GM19025 (cell line): ENCODE results near the gene EGR1.
"Not testable (repeated sequence)": the region's sequence is repeated elsewhere in the genome, so short reads cannot be mapped to it uniquely, and the experiment has no call there.

Source experiments
- ATAC-seq: cut with Tn5 transposase; IDR thresholded peaks from one replicate; pipeline ENCODE4 v1.9.1; 2021; ENCODE audit warnings: mild to moderate bottlenecking, low read depth, moderate library complexity; ENCODE audit not compliant: unreplicated experiment

Gene EGR1

DNA sequence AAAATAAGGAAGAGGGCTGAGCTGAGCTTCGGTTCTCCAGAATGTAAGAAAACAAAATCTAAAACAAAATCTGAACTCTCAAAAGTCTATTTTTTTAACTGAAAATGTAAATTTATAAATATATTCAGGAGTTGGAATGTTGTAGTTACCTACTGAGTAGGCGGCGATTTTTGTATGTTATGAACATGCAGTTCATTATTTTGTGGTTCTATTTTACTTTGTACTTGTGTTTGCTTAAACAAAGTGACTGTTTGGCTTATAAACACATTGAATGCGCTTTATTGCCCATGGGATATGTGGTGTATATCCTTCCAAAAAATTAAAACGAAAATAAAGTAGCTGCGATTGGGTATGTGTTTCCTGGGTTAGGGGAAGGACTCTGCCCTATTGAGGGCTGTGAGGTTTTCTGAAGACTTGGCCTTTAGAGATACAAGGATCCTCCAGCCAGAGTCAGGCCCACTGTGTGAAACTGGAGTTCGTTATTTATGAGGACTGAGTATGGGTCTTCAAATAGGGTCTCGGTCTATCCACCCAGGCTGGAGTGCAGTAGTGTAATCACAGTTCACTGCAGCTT lies 3.8 kb downstream of the EGR1 start:
- no peak for ATAC-seq

DNA sequence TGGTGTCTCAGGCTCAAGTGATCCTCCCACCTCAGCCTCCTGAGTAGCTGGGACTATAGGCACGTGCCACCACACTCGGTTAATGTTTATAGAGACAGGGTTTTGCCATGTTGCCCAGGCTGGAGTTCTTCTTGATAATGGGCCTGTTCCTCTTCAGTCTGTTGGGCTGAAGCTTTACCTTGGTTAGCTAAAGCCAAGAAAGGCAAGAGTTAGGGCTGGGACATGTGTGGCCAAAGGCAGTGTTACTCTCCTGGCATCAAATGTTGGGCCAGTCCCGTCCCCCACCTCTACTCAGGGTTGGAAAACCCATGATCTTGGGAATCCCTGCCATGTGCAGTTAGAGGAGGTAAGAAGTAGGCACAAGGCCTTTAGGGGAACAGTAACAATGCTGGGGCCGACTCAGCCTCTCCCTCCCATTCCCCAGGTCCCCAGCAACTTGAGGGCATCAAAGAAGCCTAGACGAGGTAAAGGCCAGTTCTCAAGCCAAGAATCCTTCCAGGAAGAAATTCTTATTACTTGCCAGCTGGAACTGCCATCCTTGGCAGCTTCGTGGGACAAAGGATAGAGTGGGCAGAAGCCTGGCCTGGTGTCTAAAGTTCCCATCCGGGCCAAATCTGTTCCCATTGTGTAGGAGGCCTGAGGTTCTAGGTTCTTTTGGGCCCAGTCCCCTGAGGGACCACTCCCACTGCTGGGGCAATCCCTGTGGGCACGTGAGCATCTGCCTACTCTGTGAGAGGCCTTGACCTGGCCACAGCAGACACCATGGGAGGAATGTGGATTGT lies 4.5 kb downstream of the EGR1 start:
- ATAC-seq = no peak

DNA sequence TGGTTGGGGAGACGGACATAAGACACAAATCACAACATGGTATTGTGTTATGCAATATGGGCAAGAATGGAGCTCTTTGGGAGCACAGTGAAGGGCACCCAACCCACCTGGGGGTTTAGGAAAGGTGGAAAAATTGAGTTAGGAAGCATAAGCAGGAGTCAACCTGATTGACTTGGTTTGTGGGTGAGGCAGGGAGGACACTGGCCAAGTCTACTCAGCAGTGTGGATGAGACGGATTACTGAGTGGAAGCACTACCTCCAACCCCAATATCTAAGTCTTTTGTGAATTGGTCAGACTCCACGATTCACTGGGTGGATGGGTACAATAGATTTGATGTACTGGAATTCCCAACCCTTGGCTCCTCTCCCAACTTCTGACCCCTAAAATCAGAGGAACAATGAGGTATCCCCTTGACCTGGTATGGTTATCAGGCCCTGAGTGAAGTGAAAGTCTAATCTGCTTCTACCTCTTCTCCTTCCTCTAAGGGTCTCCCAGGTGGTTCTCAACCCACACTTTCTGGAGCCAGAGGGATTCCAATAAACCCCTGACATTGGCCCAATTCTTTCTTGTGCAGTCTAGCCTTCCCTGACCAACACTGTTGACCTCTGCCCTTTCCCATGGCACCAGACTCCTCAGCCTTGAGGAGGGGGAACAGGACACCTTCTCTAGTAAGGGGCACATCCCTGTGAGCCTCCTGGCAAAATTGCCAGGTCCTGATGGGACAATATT lies 5.2 kb downstream of the EGR1 start:
- ATAC-seq = no peak

DNA sequence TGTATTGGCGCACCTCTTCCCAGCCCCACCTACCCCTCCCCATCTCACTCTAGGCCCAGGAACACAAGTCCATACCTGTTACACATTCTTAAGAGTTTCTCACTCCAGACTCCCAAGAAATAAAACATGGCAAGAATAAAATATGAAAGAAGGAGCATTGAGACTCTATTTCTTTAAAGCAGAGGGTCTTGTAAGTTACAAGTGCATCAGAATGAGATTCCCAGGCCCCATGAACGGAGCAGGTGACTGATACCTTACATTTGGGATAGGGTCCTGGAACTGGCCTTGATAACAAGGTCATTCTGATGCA lies 5.7 kb downstream of the EGR1 start:
- no peak for ATAC-seq

DNA sequence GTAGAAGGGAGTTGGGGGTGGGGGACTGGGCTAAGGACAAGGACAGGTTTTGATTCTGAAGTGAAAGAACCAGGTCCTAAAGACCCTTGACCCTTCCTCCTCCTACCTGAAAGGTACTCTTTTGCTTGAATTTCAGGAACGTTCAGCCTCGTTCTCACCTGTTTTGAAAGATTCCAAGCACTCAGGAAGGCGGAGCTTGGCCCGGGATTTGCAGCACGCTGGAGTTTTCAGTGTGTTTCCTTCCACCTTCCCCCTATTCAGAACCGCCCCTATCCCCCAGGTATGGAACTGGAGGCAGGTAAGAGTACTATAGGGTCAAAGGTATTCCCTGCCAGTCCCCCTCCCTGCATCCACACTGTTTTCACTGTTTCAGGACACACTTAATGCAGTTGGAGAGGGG lies 7.1 kb downstream of the EGR1 start:
- ATAC-seq = no peak

DNA sequence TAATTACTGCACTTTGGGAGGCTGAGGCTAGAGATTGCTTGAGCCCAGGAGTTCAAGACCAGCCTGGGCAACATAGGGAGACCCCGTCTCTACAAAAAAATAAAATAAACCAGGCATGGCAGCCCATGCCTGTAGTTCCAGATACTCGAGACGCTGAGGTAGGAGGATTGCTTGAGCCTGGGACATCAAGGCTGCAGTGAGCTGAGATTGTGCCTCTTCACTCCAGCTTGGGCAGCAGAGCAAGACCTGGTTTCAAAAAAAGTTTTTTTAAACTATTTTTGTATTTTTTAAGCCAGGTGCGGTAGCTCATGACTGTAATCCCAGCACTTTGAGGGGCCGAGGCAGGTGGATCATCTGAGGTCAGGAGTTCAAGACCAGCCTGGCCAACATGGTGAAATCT lies 7.9 kb downstream of the EGR1 start:
- not testable (repeated sequence) for ATAC-seq

DNA sequence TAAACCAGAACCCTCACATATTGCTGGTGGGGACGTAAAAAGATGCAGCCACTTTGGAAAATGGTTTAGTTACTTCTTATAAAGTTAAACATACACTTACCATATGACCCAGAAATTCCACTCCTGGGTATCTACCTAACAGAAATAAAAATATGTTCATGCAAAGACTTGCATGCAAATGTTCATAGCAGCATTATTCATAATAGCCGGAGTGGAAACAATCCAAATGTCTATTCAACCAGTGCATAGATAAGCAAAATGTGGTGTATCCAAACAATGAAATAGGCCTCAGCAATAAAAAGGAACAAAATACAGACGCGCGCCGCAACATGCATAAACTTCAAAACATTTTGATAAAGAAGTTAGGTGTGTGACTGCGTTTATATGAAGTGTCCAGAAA lies 11.6 kb downstream of the EGR1 start:
- ATAC-seq = no peak

DNA sequence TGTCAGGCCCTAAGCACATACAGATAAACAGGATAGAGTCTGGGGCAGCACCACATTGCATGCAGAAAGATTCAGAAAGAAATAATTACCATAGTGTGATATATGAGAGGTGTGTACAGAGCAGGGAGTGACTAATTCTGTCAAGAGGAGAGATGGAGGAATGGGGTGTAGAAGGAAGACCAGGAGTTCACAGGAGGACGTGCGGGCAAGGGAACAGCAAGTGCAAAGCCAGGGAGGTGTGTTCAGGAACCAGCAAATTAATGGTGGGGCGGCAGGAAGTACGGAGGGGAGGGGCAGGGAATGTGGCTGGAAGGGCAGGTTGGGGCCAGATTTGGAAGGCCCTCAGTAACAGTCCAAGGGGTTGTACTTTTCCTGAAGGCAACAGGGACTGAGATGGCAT lies 17.4 kb downstream of the EGR1 start:
- ATAC-seq = no peak

DNA sequence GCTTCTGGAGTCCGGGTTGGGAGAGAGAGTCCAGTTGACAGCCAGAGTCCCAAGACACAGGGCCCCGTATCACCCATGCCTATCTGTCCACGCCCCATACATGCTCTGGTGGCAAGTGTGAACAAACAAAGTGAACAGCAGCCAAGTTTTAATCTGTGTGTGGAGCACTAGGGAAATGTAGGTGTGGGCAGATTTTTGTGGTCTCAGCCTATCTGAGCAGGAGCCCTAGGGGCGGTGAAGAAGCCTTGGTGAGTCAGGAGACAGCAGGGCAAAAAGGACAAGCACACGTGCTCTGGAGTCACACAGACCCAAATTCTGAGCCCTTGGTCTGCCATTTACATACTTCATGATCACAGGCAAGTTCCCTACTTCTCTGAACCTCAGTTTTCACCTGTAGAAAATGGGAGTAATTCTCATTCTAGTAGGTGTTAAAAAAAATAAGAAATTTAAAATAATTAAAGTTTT lies 23.2 kb downstream of the EGR1 start:
- ATAC-seq = no peak

DNA sequence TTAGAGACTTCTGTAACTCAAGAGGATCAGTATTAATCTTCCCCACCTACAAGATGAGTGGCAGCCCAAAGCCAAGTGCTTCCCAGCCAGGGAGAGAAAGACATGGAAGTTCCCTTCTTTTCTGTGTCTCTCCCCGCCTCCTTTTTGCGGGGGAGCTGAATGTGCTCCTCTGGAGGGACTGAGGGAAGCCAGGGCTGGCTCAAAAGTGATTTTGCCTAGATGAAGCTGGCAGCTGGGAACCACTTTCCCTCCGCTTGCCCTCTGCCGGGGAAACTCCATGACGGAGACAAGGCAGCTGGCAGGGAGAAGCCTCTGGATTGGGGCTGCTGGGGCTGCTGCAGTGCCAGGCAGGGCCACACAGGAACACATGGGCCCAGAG lies 24.4 kb downstream of the EGR1 start:
- ATAC-seq = no peak

DNA sequence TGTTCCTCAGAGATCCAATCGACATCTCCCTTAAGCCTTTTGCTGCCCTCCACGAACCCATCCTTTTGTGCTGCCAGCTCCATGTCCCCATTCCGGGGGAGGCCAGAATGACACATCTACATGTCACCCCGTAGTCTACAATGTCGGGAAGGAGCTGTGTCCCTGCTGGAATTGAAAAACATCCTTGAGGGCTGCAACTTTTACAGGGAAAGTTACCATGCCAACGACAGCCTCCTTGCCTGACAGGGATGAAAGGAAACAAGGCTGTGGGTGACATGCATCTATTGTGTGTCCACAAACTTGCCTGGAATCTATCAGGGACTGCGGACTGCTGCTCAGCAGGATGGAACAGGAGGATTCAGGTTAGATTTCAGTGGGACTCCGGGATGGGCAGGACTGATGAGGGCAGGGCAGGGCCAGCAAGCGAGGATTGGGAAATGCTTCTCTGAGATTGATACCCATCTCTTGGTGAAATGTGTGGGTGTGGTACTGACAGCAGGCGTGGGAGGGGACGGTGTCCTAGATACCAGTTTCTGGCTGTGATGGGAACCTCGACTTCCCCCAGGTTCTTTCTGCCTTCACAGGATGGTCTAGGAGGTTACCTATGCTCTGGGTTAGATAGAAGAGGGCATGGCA lies 25.5 kb downstream of the EGR1 start:
- ATAC-seq = no peak

DNA sequence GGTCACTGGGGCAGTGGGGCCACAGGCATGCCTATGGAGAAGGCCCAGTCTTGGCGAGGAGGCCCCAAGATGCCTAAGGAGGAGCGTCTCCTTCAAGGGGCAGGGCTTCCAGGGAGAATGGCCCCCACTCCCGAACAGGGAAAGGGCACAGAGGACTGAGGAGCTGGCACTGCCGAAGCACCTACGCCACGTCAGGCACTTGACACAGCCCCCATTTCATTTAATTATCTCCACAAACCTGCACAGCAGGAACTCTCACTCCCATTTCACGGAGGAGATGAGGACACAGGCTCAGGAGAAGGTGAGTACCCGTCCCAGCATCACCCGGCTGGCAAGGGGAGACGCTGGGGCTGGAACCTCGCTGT lies 26.0 kb downstream of the EGR1 start:
- ATAC-seq = no peak

DNA sequence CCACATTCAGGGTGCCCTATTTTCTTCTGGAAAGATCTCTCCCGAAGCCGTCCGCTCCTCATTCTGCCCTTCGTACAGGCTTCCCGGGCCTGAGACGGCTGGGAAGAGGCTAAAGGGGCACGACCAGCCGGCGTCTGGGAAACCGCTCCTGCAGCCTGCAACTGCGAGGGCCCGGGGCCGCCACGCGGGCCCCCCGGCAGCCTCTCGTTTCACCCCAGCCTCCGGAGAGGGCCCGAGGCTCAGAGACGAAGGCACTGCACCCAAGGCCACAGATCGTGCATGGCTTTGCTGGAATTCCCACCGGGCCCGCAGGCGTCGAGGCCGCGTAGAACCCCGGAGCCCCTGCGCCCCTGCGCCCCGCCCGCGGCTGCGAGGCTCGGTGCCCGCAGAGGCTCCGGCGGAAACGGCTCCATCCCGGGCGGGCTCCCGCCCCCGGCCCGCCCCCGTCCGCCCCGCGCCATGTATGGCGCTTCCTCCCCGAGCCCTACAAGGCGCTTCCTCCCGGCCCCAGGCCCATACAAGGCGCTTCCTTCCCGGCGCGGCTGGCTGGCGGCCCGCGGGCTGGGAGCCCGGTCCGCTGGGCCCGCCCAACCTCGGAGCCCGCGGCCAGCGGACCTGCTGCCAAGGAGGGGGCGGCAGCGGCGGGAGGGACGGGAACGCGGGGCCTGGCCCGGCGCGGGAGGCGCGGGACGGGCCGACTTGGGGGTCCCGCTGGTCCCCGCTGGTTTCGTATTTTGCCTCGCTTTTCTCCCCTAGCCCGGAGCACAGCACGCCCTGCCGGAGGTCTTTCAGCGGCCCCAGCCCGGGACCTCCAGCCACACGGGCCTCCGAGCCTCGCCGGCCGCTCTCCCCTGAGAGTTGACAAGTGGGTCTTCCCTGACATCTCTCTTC lies 26.6 kb downstream of the EGR1 start:
- peak; percentile 99 for ATAC-seq

DNA sequence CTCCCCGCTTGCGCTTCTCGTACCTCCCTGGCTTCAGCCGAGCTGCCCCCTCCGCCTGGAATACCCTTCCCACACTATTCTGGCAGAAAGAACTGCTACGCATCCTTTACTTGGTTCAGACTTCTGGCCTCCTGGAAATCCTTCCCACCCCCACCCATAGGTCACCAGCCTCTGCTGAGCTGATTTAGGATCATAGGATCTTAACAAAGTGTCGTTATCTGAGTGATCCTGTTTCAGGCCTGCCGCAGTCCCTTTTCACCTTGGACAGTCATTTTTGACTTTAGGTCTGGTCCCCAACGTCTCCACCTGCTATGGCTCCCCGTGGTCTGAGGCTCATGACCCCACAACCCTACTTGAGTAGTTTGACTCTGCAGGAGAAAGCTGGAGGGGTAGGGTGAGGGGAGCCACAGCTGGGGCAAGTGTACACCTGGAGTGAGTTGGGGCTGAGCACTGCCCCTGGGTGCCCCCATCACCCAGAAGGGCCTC lies 27.3 kb downstream of the EGR1 start:
- no peak for ATAC-seq

DNA sequence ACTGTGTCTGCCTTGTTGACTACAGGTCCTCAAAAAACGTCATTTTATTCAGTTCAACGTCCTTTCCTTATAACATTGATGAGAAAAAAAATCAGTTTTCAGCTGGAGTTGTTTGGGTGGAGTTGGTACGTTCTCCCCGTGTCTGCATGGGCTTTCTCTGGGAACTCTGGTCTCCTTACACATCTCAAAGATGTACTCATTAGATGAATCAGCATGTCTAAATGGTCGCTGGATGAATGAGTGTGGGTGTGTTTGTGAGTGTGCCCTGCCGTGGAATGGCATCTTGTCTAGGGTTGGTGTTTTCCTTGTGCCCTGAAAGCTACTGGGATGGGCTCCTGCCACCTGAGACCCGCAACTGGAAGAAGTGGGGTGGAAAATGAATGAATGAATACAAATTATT lies 30.1 kb downstream of the EGR1 start:
- no peak for ATAC-seq

DNA sequence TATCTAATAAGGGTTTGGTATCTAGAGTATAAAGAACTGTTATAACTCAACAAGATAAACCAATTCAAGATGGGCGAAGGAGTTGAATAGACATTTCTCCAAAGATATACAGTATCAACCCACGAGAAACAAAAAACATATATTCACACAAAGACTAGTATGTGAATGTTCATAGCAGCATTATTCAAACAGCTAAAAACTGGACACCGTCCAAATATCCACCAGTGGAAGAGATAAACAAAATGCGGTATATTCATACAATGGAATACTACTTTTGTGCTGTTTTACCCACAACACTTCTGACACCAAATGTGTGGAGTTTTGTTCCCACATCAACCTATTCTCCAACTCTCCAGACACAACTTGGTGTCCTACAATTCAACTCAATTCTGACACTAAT lies 33.1 kb downstream of the EGR1 start:
- ATAC-seq = no peak

DNA sequence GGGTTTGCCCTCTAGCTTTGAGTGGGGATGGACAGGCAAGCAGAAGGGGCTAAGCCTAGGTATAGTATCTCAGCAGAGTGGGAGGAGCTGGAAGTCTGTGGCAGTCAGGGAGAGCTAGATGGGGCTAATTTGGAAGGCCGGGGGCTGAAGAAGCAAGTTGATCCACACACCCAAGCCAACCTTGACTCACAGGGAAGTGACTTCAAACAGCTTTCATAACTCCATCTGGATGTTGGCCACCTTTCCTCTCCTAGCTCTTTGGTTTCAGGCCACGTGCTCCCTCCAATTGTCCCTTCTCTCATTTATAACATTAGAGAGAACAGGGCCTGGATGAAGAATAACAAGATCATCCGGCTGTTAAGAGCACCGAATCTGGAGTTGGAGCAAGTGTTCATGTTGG lies 36.8 kb downstream of the EGR1 start:
- ATAC-seq = no peak

DNA sequence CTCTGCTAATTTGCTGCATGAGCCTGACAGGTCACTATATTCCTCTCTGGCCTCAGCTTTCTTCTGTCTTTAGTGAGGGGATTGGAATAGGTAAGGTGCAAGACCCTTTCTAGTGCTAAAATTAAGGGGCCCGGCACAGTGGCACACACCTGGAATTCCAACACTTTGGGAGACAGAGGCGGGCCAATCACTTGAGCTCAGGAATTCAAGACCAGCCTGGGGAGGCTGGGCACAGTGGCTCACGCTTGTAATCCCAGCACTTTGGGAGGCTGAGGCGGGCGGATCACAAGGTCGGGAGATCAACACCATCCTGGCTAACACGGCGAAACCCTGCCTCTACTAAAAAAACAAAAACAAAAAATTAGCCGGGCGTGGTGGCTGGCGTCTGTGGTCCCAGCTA lies 37.2 kb downstream of the EGR1 start:
- ATAC-seq = no peak

DNA sequence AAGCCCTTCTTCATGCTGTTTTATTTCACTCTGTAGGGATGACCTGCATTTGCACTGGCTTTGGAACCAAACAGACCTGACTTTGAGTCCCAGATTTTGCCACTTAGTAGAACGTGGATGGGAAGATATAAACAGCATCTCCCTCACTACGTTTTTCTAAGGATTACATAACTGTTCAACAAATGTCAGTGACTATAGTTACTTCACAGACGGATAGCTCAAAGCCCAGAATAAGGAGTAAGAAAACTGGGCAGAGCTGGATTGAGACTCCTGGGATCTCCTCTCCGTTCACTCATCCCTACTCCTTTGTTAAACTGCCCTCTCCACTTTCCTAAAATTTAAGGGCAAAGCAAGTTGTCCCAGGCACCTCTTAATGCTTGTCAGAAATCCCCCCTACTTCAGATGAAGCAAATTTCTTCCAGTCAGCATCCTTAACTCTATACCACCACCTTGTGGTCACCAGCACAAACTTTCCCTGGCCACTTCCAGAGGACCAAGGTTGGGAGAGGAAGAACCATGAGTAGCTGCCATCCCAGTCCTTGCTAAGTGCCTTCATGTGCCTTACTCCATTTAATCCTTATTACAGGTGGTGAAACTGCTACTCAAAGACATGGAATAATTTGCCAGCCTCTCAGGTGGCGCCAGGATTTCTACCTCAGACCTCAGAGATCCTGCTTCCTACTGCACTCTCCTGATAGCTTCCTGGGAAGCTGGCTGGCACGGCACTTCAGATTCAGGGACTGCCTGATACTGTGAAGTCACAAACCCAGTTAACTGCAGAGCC lies 38.4 kb downstream of the EGR1 start:
- ATAC-seq = no peak

DNA sequence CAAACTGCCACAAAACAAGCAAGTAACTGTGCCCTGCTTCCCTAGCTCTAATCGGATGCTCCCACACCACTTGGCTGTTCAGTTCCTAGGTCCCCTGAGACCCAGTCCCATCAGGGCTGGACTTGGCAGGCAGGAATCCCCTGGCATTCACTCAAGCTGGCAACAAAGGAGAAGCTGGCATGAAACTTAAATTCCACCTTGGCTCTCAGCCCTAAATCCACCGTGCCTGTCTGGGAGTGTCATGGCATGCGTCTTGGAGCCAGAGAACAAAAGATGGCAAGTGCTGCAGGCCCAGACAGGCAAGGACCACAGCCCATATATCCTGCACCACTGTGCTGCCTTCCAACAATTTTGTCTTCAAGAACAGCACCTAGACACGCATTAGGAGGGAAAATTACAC lies 39.5 kb downstream of the EGR1 start:
- ATAC-seq = no peak
